Cardiac fibroblast (primary cell): ENCODE data around the gene ELMO1.

Source experiments
- DNase-seq, 2 donors: peaks; one replicate each; pipeline versions ENCODE4 v3.0.0 to v3.0.0-alpha.2; 2010; ENCODE audit warnings: low read depth in 2 of 2
- H3K4me3 ChIP-seq, 2 donors: replicated peaks in 1 of 2; 1 replicate in 1 of 2; 2 replicates in 1 of 2; pipeline ENCODE4 v1.5.1; 2011; ENCODE audit warnings: low read depth in 2 of 2, low read length in 2 of 2, mild to moderate bottlenecking in 2 of 2, moderate library complexity in 1 of 2
- CTCF ChIP-seq: IDR thresholded peaks from one replicate; pipeline ENCODE4 v1.5.1; 2011; ENCODE audit warnings: low read depth, mild to moderate bottlenecking, low read length, inconsistent platforms

The ELMO1 gene

GRCh38 chr7:37015353-37016034, 433.2 kb downstream of the ELMO1 start:
- no peak for TF ChIP-seq CTCF
- no peak overlapping the region for H3K4me3 ChIP-seq
- no peak for DNase-seq

- no peak for TF ChIP-seq CTCF
- no peak overlapping the region for H3K4me3 ChIP-seq
- no peak for DNase-seq
Observed at GRCh38 chr7:37013771-37014170, 434.9 kb downstream of the ELMO1 start.

GRCh38 chr7:37011151-37011890, 437.3 kb downstream of the ELMO1 start:
- H3K4me3 ChIP-seq: no peak overlapping the region
- no peak for DNase-seq
- no peak for TF ChIP-seq CTCF

- TF ChIP-seq CTCF: no peak
- DNase-seq: no peak
- no peak overlapping the region for H3K4me3 ChIP-seq
Observed at GRCh38 chr7:37009125-37009675, 439.5 kb downstream of the ELMO1 start.

GRCh38 chr7:37007691-37008090, 441.0 kb downstream of the ELMO1 start:
- no peak overlapping the region for H3K4me3 ChIP-seq
- no peak for DNase-seq
- no peak for TF ChIP-seq CTCF

- no peak for DNase-seq
- H3K4me3 ChIP-seq: no peak overlapping the region
- no peak for TF ChIP-seq CTCF
Observed at GRCh38 chr7:37007268-37007667, 441.4 kb downstream of the ELMO1 start.
